ENCODE measurements around the gene VSTM4. TPM values are rescaled to one million over a fixed set of nuclear protein-coding genes. Genes with fewer than 3 reads are reported as not detected.
A peak's percentile ranks its signal among the peaks of the same experiment; 100 is the strongest.

The VSTM4 gene
- total and polyA plus RNA-seq, 11 donors = 5.6 to 22.1 (median 15.8) TPM

- intact Hi-C loops (cut with DNase I) = loop anchor here in 1 of 10 donors (10.0 kb wide), 1 partner anchor 113 kb away; the partner anchor contains the start of gene VSTM4
- Histone ChIP-seq H3K9me3 (no peaks in the 10 kb centered on the region), H3K4me3 (no peak overlapping the region), H3K4me1 (peaks cover 0 to 19% (median 11%) of the 10 kb centered on the region in 12 donors), H3K27me3 (no peaks in the 10 kb centered on the region), H3K36me3 (no peaks in the 10 kb centered on the region), H3K27ac (peak overlapping the region in 9 of 12 donors; percentile 19 to 78 (median 64))
- peak in 6 of 12 donors; percentile 11 to 46 (median 25) for TF ChIP-seq CTCF (IDR thresholded peaks at IDR 0.05)
- no peak for TF ChIP-seq POLR2A (IDR thresholded peaks at IDR 0.05)
- DNase-seq = peak in 1 of 5 donors; percentile 45
- peak; percentile 52 to 84 (median 72) for ATAC-seq
- 62 to 69% (median 63%) methylated on average over 8 to 9 of the region's 9 CpGs for WGBS, 4 donors
These were observed 113.9 kb downstream of the VSTM4 start for GRCh38 chr10:49001402-49001801.

- Histone ChIP-seq H3K27me3 (no peaks in the 10 kb centered on the region), H3K4me3 (no peak overlapping the region), H3K9me3 (no peaks in the 10 kb centered on the region), H3K27ac (peak overlapping the region in 4 of 12 donors; percentile 54 to 76 (median 60)), H3K4me1 (peaks cover 0 to 19% (median 11%) of the 10 kb centered on the region in 12 donors), H3K36me3 (no peaks in the 10 kb centered on the region)
- DNase-seq (no peak), ATAC-seq (peak in 3 of 4 donors; percentile 36 to 45 (median 38))
- intact Hi-C loops (cut with DNase I) = loop anchor here in 1 of 10 donors (10.0 kb wide), 1 partner anchor 114 kb away; the partner anchor contains the start of gene VSTM4
- TF ChIP-seq POLR2A (IDR thresholded peaks at IDR 0.05) (no peak), CTCF (IDR thresholded peaks at IDR 0.05) (no peak)
- WGBS, 4 donors = 82 to 85% (median 84%) methylated on average over 12 to 13 of the region's 13 CpGs
These were observed 114.6 kb downstream of the VSTM4 start for GRCh38 chr10:49000437-49001398.

GRCh38 chr10:48999346-48999745 lies 116.0 kb downstream of the VSTM4 start:
- Histone ChIP-seq H3K4me3 (no peak overlapping the region), H3K9me3 (no peaks in the 10 kb centered on the region), H3K27me3 (no peaks in the 10 kb centered on the region), H3K4me1 (peaks cover 0 to 19% (median 11%) of the 10 kb centered on the region in 12 donors), H3K27ac (no peak overlapping the region), H3K36me3 (no peaks in the 10 kb centered on the region)
- WGBS, 4 donors = 78 to 95% (median 93%) methylated on average over 2 of the region's 2 CpGs
- no peak for TF ChIP-seq CTCF (IDR thresholded peaks at IDR 0.05)
- TF ChIP-seq POLR2A (IDR thresholded peaks at IDR 0.05) = no peak
- ATAC-seq = no peak
- intact Hi-C loops (cut with DNase I) = loop anchor here in 1 of 10 donors (10.0 kb wide), 1 partner anchor 405 kb away; no protein-coding TSS in a partner anchor
- no peak for DNase-seq

- H3K4me3 ChIP-seq = no peak overlapping the region
- no peaks in the 10 kb centered on the region for H3K36me3 ChIP-seq
- intact Hi-C loops (cut with DNase I) = loop anchor here in 1 of 10 donors (10.0 kb wide), 1 partner anchor 408 kb away; no protein-coding TSS in a partner anchor
- H3K27ac ChIP-seq = no peak overlapping the region
- H3K4me1 ChIP-seq = peaks cover 0 to 4% (median 0%) of the 10 kb centered on the region in 12 donors
- TF ChIP-seq POLR2A (IDR thresholded peaks at IDR 0.05) (no peak), CTCF (IDR thresholded peaks at IDR 0.05) (no peak)
- no peaks in the 10 kb centered on the region for H3K9me3 ChIP-seq
- H3K27me3 ChIP-seq = no peaks in the 10 kb centered on the region
- 74 to 83% (median 77%) methylated on average over 3 of the region's 3 CpGs for WGBS, 4 donors
- no peak for ATAC-seq
- DNase-seq = no peak
These were observed 119.0 kb downstream of the VSTM4 start for GRCh38 chr10:48996329-48996728.

Data from heart left ventricle (tissue), 16 donors.